Measurements from ENCODE around the gene TUBB4A. TPM values are rescaled to one million over a fixed set of nuclear protein-coding genes. Genes with fewer than 3 reads are reported as not detected.
A peak's percentile ranks its signal among the peaks of the same experiment; 100 is the strongest.

Gene TUBB4A
- total RNA-seq, 3 donors from 2014 or later, result 0.26 to 14.6 (median 0.82) TPM

DNA sequence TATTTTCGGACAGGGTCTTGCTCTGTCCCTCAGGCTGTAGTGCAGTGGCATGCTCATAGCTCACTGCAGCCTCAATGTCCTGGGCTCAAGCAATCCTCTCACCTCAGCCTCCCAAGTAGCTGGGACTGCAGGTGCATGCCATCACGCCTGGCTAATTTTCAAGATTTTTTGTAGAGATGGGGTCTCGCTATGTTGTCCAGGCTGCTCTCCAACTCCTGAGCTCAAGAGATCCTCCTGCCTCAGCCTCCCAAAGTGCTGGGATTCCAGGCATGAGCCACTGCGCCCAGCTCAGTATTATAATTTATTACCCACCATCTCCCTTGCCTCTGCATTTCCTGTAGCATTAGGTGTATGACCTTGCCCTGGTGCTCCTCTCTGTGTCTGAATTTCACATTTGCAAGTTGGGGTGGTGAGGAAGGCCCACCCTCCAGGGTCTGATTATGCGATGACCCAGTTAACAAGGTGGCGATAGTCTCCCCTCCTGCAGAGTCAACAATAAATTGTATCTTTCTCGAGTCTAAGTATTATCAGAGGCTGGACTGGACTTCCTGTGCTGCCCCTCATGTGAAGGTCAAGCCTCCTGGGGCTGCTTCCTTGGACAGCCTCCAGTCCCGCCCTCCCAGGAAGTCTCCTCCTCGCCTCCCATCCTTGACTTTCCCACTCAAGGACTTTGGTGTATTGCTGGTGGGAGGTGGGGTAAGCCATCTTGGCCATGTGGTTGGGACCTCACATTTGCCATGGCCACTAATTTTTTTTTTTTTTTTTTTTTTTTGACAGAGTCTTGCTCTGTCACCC, 1.5 kb upstream of the TUBB4A start:
- Histone ChIP-seq H3K4me3 (no peak overlapping the region), H3K9me3 (no peaks in the 10 kb centered on the region)

DNA sequence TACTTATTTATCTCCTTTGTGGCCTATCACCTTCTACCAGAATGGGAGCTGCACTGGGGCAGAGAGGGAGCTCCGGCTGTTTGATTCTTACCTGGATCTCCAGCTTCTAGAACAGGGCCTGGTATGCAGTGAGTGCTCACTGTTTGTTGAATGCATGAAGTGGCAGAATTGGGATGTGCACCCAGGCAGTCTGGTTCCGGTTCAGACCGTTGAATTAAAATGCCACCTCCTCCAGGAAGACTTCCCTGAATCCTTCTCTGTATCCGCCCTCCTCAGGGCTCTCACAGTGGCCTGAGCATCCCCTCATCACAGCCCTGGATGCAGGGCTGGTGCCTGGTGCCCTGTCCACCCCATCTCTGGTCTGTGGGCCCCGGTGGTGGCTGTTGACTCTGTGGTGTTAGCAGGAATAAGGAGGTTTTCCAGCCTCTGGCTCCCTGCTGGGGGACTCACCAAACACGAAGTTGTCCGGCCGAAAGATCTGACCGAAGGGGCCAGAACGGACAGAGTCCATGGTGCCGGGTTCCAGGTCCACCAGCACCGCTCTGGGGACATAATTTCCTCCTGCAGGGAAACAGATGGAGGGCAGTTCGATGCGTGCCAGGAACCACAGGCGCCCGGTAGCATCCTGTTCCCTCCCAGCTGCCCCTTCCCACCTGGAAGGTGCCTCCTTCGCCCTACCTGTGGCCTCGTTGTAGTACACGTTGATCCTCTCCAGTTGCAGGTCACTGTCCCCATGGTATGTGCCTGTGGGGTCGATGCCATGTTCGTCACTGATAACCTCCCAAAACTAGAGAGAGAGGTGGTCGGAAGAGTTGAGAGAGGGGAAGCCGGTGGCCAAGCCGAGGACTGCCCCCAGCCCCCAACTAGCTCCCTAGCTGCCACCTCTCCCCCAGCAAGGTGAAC, 1.0 kb downstream of the TUBB4A start:
- no peaks in the 10 kb centered on the region for H3K36me3 ChIP-seq (ENCODE audit: low read depth)
- DNase-seq (no peak), ATAC-seq (no peak)
- TF ChIP-seq, protein P1, sequence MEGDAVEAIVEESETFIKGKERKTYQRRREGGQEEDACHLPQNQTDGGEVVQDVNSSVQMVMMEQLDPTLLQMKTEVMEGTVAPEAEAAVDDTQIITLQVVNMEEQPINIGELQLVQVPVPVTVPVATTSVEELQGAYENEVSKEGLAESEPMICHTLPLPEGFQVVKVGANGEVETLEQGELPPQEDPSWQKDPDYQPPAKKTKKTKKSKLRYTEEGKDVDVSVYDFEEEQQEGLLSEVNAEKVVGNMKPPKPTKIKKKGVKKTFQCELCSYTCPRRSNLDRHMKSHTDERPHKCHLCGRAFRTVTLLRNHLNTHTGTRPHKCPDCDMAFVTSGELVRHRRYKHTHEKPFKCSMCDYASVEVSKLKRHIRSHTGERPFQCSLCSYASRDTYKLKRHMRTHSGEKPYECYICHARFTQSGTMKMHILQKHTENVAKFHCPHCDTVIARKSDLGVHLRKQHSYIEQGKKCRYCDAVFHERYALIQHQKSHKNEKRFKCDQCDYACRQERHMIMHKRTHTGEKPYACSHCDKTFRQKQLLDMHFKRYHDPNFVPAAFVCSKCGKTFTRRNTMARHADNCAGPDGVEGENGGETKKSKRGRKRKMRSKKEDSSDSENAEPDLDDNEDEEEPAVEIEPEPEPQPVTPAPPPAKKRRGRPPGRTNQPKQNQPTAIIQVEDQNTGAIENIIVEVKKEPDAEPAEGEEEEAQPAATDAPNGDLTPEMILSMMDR (IDR thresholded peaks at IDR 0.05), result no peak
- intact Hi-C loops (cut with DNase I, micrococcal nuclease), result no loop called here
- no peaks in the 10 kb centered on the region for H3K4me1 ChIP-seq (ENCODE audit: low read depth)
- H3K9me3 ChIP-seq, result no peaks in the 10 kb centered on the region
- no peak overlapping the region for H3K4me3 ChIP-seq

More for the DNA sequence above, 1.5 kb upstream of the TUBB4A start:
- ATAC-seq (no peak), DNase-seq (no peak)
- intact Hi-C loops (cut with DNase I, micrococcal nuclease), result no loop called here
- Histone ChIP-seq H3K4me1 (ENCODE audit: low read depth) (no peaks in the 10 kb centered on the region), H3K36me3 (ENCODE audit: low read depth) (no peaks in the 10 kb centered on the region)
- TF ChIP-seq, protein P1 (IDR thresholded peaks at IDR 0.05), result no peak

DNA sequence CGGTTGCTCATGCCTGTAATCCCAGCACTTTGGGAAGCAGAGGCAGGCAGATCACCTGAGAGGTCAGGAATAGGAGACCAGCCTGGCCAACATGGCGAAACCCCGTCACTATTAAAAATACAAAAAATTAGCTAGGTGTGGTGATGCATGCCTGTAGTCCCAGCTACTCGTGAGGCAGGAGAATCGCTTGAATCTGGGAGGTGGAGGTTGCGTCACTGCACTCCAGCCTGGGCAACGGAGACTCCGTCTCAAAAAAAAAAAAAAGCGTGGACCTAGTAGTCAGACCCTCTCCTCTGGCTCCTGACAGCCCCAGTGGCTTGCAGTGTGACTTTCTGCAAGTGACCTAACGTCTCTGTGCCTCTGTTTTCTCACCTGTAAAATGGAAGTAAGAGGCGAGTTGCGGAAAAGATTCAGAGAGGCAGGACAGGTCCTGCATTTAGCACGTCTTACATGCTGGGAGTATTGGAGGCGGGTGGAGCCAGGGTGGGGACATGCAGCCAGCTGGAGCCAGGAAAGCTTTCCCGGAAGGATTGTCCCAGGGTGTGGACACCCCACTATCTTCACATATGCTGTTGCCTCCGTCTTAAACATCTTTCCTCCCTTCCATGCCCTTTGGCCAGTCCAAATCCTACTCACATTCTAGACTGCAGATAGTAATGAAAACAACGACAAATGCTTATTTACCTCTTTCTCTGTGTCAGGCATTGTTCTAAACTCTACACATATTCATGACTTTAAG, 2.9 kb downstream of the TUBB4A start:
- Histone ChIP-seq H3K9me3 (no peaks in the 10 kb centered on the region), H3K4me3 (no peak overlapping the region), H3K4me1 (ENCODE audit: low read depth) (no peaks in the 10 kb centered on the region), H3K36me3 (ENCODE audit: low read depth) (no peaks in the 10 kb centered on the region)
- intact Hi-C loops (cut with DNase I, micrococcal nuclease), result no loop called here
- TF ChIP-seq, protein P1 (IDR thresholded peaks at IDR 0.05), result no peak
- no peak for DNase-seq
- peak; percentile 59 for ATAC-seq

DNA sequence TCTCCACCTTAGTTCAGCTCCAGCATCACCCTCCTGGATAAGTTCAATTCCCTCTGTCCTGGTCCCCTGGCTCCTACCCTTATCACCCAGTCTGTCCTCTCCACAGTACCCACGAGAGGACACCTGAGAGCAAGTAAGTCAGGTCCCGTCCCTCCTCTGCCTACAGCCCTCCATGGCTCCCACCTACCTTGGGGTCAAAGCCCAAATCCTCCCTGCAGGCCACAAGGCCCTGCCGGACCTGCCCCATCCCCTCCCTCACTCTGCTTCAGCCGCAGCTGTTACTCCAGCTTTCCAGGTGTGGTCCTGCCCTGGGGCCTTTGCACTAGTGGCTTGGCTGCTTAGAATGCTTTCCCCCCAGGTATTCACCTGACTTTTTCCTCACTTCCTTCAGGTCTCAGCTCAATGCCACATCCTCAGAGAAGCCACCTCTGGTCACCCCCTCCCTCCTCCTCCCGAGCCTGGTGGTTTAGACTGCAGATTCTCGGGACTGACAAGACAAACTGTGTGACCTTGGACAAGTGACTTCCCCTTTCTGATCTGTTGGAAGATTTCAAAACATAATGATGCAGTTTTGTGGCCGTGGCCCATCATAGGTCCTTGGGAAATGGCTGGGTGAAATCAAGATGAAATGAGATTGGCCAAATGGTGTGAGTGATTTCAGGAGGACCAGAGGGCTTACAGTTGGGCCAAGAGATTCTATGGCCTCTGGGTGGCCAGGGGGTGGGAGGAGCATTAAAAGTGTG, 3.6 kb downstream of the TUBB4A start:
- ATAC-seq, result no peak
- intact Hi-C loops (cut with DNase I, micrococcal nuclease), result no loop called here
- no peak overlapping the region for H3K4me3 ChIP-seq
- no peaks in the 10 kb centered on the region for H3K9me3 ChIP-seq
- TF ChIP-seq, protein P1 (IDR thresholded peaks at IDR 0.05), result no peak
- no peaks in the 10 kb centered on the region for H3K4me1 ChIP-seq (ENCODE audit: low read depth)
- no peak for DNase-seq
- no peaks in the 10 kb centered on the region for H3K36me3 ChIP-seq (ENCODE audit: low read depth)

DNA sequence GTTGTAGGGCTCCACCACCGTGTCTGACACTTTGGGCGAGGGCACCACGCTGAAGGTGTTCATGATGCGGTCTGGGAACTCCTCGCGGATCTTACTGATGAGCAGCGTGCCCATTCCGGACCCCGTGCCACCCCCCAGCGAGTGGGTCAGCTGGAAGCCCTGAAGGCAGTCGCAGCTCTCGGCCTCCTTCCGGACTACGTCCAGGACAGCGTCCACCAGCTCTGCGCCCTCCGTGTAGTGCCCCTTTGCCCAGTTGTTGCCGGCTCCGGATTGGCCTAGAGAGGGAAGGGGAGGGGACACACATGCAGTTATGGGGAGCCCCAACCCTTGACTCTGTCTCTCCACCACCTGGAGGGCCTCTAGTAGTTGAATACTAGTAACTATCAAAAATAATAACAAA, 6.2 kb downstream of the TUBB4A start:
- ATAC-seq, result no peak
- no peaks in the 10 kb centered on the region for H3K9me3 ChIP-seq
- intact Hi-C loops (cut with DNase I, micrococcal nuclease), result no loop called here

More for the DNA sequence above, 6.2 kb downstream of the TUBB4A start:
- no peaks in the 10 kb centered on the region for H3K4me1 ChIP-seq (ENCODE audit: low read depth)
- H3K36me3 ChIP-seq (ENCODE audit: low read depth), result no peaks in the 10 kb centered on the region
- DNase-seq, result no peak
- no peak overlapping the region for H3K4me3 ChIP-seq
- TF ChIP-seq, protein P1 (IDR thresholded peaks at IDR 0.05), result no peak

Data from mucosa of descending colon (tissue), 3 donors.